Ishikawa (cell line): ENCODE results near the gene MYOF.

Source experiments
- CEBPB ChIP-seq: IDR thresholded peaks from 2 replicates; pipeline ENCODE4 v1.6.1; 2012
- EGR1 ChIP-seq: IDR thresholded peaks from 2 replicates; pipeline ENCODE4 v1.6.1; 2012
- EP300 ChIP-seq: IDR thresholded peaks from 2 replicates; pipeline ENCODE4 v1.6.1; 2012; ENCODE audit warnings: borderline replicate concordance
- TAF1 ChIP-seq: IDR thresholded peaks from 2 replicates; pipeline ENCODE4 v1.6.1; 2012; ENCODE audit warnings: low read depth, mild to moderate bottlenecking
- TCF12 ChIP-seq: IDR thresholded peaks from 2 replicates; pipeline ENCODE4 v1.6.1; 2012; ENCODE audit warnings: low read depth
- TF ChIP-seq, protein P1 (sequence below): IDR thresholded peaks from 2 replicates; pipeline ENCODE4 v1.6.1; 2012; ENCODE audit warnings: low read depth, mild to moderate bottlenecking

- TF ChIP-seq EGR1 (no peak), TAF1 (no peak), CEBPB (peak; percentile 94), TCF12 (no peak), EP300 (no peak)
- TF ChIP-seq, protein P1, sequence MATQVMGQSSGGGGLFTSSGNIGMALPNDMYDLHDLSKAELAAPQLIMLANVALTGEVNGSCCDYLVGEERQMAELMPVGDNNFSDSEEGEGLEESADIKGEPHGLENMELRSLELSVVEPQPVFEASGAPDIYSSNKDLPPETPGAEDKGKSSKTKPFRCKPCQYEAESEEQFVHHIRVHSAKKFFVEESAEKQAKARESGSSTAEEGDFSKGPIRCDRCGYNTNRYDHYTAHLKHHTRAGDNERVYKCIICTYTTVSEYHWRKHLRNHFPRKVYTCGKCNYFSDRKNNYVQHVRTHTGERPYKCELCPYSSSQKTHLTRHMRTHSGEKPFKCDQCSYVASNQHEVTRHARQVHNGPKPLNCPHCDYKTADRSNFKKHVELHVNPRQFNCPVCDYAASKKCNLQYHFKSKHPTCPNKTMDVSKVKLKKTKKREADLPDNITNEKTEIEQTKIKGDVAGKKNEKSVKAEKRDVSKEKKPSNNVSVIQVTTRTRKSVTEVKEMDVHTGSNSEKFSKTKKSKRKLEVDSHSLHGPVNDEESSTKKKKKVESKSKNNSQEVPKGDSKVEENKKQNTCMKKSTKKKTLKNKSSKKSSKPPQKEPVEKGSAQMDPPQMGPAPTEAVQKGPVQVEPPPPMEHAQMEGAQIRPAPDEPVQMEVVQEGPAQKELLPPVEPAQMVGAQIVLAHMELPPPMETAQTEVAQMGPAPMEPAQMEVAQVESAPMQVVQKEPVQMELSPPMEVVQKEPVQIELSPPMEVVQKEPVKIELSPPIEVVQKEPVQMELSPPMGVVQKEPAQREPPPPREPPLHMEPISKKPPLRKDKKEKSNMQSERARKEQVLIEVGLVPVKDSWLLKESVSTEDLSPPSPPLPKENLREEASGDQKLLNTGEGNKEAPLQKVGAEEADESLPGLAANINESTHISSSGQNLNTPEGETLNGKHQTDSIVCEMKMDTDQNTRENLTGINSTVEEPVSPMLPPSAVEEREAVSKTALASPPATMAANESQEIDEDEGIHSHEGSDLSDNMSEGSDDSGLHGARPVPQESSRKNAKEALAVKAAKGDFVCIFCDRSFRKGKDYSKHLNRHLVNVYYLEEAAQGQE: no peak
Observed at GRCh38 chr10:93463723-93464476, 18.2 kb downstream of the MYOF start.
